Left renal pelvis (tissue), 4 donors: Measurements from ENCODE around the gene PTPRA. TPM values are rescaled to one million over a fixed set of nuclear protein-coding genes. Genes with fewer than 3 reads are reported as not detected.

Experiments used
- DNase-seq, 4 donors: peaks; one replicate each; pipeline ENCODE4 v3.0.0-alpha.2; 2013; ENCODE audit warnings: low read depth in 4 of 4, low spot score in 3 of 4
- polyA plus RNA-seq, 4 donors: library from polyadenylated mRNA; unstranded; fragments of 120-200 nt; gene quantifications; one replicate each; pipeline ENCODE4 v1.2.1, GENCODE V29; 2013; ENCODE audit not compliant: insufficient read length in 4 of 4

The PTPRA gene
- polyA plus RNA-seq, 4 donors = 87.0 to 141 (median 107) TPM

GRCh38 chr20:2918096-2919049 is 45.1 kb downstream of the PTPRA start:
- no peak for DNase-seq

GRCh38 chr20:2919518-2920245 is 46.4 kb downstream of the PTPRA start:
- DNase-seq = peak in 2 of 4 donors; percentile 14 to 24

- no peak for DNase-seq
Observed at GRCh38 chr20:2920473-2920872, 47.2 kb downstream of the PTPRA start.

GRCh38 chr20:2921506-2921905 is 48.2 kb downstream of the PTPRA start:
- DNase-seq = no peak

- DNase-seq = no peak
Observed at GRCh38 chr20:2922957-2923356, 49.7 kb downstream of the PTPRA start.

- DNase-seq = no peak
Observed at GRCh38 chr20:2930538-2930937, 57.3 kb downstream of the PTPRA start.

- no peak for DNase-seq
Observed at GRCh38 chr20:2932498-2932897, 59.2 kb downstream of the PTPRA start.

GRCh38 chr20:2937902-2938301 is 64.6 kb downstream of the PTPRA start:
- DNase-seq = no peak

- no peak for DNase-seq
Observed at GRCh38 chr20:2942439-2942838, 69.2 kb downstream of the PTPRA start.

- DNase-seq = no peak
Observed at GRCh38 chr20:2946988-2947961, 74.0 kb downstream of the PTPRA start.

- no peak for DNase-seq
Observed at GRCh38 chr20:2948968-2949367, 75.7 kb downstream of the PTPRA start.

- DNase-seq = no peak
Observed at GRCh38 chr20:2952766-2953165, 79.5 kb downstream of the PTPRA start.

GRCh38 chr20:2955257-2955970 is 82.1 kb downstream of the PTPRA start:
- DNase-seq = no peak

GRCh38 chr20:2956480-2956879 is 83.2 kb downstream of the PTPRA start:
- DNase-seq = no peak

GRCh38 chr20:2967841-2968240 is 94.6 kb downstream of the PTPRA start:
- no peak for DNase-seq

GRCh38 chr20:2972126-2972525 is 98.8 kb downstream of the PTPRA start:
- DNase-seq = no peak

- no peak for DNase-seq
Observed at GRCh38 chr20:2973574-2973973, 100.3 kb downstream of the PTPRA start.

GRCh38 chr20:2978519-2978918 is 105.2 kb downstream of the PTPRA start:
- DNase-seq = no peak

GRCh38 chr20:2981646-2982045 is 108.4 kb downstream of the PTPRA start:
- DNase-seq = no peak

GRCh38 chr20:2983508-2983907 is 110.2 kb downstream of the PTPRA start:
- no peak for DNase-seq
